Activated T-cell treated with anti-CD3 and anti-CD28 coated beads for 48 hours (primary cell): ENCODE results near the gene SFMBT1.
A peak's percentile ranks its signal among the peaks of the same experiment; 100 is the strongest.
"Not testable (repeated sequence)": the region's sequence is repeated elsewhere in the genome, so short reads cannot be mapped to it uniquely, and the experiment has no call there.

Source experiments
- DNase-seq: peaks from one replicate; pipeline ENCODE4 v3.0.0-alpha.2; 2020; ENCODE audit warnings: low read depth

The SFMBT1 gene

DNA sequence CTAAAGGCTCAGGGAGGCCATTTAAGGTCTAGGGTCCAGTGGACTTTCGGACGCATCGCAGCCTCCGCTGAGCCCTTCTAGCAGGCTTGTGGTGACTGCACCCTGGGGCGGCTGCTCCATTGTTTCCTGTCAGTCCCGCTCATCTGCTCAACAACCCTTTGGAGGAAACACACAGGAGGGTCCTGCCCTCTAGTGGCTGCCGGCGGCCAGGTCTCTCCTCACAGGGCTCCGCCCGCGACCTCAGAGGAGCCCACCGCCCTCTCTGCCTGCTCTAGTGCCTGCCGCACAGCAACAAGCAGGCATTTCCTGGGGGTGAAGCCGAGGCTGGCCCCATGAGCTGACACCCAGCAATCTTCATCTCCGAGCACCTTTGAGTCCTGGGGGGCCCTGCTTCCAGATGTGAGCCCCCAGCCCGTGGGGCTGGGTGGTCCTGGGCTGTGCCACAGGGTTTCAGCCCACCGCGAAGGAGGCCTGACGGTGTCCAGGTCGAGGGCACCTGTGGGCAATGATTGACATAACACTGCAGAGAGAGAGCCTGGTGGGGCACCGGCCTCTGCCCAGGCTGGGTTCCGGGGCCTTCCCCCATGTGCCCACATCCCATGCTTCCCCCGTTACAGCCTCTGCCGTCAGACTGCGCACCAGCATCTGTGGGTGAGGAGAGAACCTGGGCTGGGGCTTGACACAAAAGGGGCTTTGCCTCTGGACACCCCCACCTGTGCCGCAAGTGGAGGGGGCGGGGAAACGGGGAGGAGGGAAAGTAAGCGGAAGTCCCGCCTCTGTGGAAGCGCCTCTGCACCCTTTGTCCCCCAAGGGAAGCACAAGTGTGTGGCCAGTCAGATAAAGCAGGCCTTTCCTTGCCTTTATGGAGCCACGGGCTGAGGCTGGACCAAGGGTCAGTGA is 27.0 kb upstream of the SFMBT1 start:
- DNase-seq, result peak; percentile 83

GRCh38 chr3:53071882-53072431 is 26.1 kb upstream of the SFMBT1 start:
- no peak for DNase-seq

DNA sequence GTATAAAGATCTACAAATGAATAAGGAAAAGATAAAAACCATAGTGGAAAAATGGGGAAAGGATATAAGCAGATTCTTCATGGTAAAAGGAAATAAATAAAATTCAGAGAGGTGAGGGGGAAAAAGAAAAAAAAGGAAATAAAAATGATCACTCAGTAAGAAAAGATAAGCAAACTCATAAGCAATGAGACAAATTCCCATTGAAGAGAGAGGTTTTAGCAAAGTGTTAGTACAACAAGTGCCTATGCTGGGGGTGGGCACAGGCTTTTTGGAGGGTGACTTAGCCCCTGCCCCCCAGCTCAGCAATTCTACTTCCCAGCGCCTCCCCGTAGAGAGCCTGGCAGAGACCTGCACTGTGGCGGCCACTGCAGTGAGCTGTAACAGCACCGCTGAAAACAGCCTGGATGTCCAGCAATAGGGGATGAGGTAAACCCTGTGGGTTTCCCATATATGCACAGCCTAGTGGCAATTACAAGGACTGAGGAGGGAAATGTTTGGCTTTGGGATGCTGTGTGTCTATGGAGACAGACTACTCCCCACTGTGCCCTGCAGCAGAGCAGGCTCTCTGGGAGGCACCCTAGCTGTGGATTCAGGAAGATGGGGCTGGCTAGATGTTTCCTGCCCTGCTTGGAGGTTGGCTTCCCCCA is 23.7 kb upstream of the SFMBT1 start:
- no peak for DNase-seq

GRCh38 chr3:53068176-53068575 is 22.3 kb upstream of the SFMBT1 start:
- DNase-seq, result no peak

DNA sequence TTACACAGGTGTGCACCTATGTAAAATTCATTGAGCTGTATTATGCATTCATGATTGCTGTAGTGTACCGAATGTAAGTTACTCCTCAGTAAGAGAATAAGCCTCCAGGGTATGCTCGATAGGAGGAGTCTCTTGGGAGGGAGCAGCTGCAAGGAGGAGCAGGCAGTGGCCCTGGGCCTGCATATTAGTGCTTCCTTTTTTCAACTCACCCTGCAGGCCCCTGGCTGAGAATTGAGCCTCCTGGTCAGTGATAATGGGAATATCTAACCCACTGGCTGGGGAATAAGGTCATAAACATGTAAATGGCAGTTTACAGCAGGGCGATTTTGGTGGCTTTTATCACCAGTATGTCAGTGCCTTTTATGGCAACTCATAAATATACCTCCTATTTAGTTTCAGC is 21.7 kb upstream of the SFMBT1 start:
- DNase-seq, result no peak

GRCh38 chr3:53065841-53066480 is 20.1 kb upstream of the SFMBT1 start:
- no peak for DNase-seq

DNA sequence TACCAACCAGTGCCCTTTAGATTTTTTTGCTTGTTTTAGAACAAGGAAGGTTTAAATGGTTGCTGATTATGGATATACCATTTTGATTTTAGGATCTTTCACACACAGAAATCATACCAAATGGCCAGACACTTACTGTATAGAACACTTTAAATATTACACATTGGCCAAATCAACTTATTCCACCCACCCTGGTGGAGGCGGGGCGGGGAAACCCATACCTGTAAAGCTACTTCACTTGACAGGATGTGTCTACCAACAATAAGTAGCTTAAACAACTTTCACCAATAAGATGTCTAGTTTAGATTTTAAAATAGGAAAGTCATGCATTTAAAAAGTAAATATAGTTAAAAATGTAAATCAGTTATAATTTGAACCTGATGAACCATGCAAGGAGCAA is 17.0 kb upstream of the SFMBT1 start:
- no peak for DNase-seq

DNA sequence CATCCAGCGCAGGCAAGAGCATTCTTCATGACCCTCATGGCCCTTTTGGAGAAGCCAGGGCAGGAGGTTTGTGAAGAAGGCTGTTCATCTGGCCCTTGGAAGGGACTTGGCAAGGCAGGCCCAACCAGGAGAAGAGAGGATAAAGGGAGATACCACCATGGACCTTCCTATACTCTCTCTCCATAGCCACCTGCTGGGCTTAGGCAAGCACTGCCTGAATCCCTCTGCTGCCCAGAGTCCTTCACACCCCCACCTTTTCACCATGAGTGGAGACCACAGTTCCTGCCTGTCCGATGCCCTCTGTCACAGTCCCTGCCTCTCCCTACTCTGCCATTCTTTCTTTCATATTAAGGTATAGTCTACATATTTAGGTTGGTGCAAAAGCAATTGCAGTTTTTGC is 10.6 kb upstream of the SFMBT1 start:
- DNase-seq, result no peak

- not testable (repeated sequence) for DNase-seq
Observed at GRCh38 chr3:53054233-53054632, 8.4 kb upstream of the SFMBT1 start.

DNA sequence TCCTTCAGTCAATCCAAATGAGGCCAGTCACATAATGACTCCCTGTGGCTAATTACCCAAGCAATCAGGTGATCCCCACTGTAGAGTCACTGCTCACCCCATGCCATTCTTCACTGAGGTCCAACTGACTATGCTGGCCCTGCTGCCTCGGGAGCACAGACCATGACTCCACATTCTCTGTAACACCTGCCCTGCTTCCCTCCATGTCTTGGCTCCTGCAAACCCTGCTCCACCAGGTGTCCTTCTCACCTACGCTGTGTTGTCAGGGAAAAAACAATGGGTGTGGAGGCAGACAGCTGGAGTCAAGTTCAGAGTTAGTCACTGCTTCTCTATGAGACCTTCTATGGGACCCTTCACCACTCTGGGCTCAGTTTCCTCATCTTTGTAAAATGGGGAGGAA is 6.1 kb upstream of the SFMBT1 start:
- no peak for DNase-seq

DNA sequence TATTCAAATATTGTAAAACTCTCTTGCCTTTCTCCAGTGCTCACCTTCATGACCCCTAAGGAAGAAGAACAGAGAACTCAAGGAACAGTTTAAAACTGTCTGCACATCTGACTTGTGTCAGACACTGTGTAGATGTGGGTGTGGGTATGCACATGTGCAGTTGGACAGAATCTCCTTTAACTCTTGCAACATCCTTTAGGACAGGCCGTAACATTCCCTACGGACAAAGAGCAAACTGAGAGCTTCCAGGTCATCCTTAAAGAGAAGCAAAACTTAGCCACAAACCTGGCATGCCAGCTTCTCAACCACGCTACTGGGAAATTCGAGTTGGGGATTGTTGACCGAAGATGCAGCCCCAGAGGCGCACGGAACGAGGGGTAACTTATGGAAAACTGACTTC is 4.1 kb upstream of the SFMBT1 start:
- no peak for DNase-seq

GRCh38 chr3:53046171-53047170 is 598 bp upstream of the SFMBT1 start:
- DNase-seq, result peak; percentile 60

GRCh38 chr3:53044711-53045517 is 959 bp downstream of the SFMBT1 start:
- peak; percentile 55 for DNase-seq

DNA sequence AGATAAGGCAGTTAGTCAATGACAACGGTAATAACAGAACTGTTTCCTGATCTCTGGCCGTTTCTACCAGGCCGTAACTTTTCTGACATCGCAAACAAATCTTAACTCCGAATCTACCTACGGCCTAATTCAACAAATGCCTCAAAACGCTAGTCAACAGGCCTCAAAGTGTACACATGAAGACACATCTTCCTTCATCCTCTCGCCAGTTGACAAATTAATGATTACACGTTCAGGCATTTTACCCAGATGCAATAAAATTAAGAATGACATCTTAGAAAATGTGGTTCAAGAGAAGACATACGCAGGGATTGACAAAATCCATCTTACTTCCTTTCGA is 1.5 kb downstream of the SFMBT1 start:
- no peak for DNase-seq

GRCh38 chr3:53043738-53044137 is 2.1 kb downstream of the SFMBT1 start:
- DNase-seq, result no peak

DNA sequence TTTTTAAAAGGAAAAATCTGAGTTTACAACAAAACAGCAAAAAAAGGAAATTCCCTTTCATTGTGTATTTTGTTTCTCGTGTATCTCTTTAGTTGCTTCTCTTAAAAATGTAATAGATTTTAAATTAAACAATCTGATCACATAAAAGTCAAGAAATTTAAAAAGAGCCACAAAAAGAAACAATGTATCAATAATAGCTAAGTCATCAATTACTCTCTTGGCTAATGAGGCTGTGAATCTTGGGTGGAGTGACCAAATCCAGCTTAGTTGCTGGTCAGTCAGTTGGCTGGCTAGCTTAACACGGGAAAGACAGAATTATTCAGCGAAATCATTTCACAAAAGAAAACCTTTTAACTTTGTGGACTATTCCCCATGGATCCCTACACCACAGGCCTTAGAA is 3.2 kb downstream of the SFMBT1 start:
- DNase-seq, result no peak

DNA sequence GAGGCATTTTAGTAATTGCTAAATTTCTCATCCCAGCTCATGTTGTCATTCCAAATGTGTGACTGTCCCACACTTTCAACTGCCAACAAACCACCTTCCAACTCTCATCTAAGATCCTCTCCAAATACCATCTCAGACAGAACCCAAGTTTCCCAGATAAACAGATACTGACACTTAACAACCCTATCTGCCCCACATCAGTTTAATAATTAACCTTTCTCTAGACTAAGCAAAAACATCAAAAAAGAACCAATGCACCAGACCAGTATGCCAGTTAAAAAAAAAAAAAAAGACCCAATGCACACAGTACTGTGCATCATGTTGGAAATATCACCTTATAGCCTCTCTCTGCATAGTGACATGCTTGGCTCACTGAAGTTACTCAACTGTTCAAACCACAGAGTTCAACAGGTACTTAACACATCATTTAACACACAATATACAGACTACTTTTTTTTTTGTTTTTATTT is 5.5 kb downstream of the SFMBT1 start:
- no peak for DNase-seq

GRCh38 chr3:53039376-53039752 is 6.5 kb downstream of the SFMBT1 start:
- no peak for DNase-seq

GRCh38 chr3:53038679-53039375 is 7.0 kb downstream of the SFMBT1 start:
- DNase-seq, result no peak
